GM19468 (cell line): ENCODE measurements around the gene MBD1.
"Not testable (repeated sequence)": the region's sequence is repeated elsewhere in the genome, so short reads cannot be mapped to it uniquely, and the experiment has no call there.

Experiments used
- ATAC-seq: cut with Tn5 transposase; IDR thresholded peaks from one replicate; pipeline ENCODE4 v1.9.1; 2021; ENCODE audit warnings: mild to moderate bottlenecking, moderate library complexity, moderate number of reproducible peaks; ENCODE audit not compliant: unreplicated experiment; ENCODE audit errors: extremely low read depth

The MBD1 gene

DNA sequence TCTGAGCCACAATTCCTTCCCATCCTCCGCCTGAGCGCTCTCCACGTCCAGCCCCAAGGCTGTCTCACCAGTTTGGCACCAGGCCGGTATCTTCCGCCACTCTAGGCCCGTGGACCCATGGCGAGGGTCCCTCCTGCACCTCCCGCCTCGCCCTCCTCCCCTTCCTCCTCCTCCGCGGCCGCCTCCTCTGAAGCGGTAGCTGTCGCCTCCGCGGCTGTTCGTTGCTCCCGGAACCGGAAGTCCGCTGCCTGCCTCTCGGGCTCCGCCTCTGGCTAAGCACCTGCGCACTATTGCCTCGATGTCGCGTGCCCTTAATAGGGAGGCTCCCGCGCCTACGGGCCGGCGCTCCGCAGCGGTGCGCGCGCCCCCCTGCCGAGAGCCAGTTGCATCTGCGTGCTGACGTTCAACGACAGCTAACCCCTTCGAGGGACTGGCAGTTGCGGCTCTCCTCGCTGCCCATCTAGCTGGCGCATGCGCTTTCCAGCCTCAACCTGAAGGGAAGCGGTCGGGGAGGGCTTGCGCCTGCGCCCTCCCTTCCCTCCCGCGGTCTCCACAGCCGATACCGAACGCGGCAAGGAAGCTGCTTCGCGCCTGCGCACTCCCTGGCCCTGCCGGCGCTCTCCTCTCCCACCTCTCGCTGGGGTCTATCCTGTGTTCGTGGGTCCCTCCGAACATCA is at the start of gene MBD1:
TSS of gene MBD1 (minus strand) at position 229 of the 677 bp plus-strand sequence. CDS start 1,531 bp downstream, outside the sequence.
- peak; percentile 90 for ATAC-seq

DNA sequence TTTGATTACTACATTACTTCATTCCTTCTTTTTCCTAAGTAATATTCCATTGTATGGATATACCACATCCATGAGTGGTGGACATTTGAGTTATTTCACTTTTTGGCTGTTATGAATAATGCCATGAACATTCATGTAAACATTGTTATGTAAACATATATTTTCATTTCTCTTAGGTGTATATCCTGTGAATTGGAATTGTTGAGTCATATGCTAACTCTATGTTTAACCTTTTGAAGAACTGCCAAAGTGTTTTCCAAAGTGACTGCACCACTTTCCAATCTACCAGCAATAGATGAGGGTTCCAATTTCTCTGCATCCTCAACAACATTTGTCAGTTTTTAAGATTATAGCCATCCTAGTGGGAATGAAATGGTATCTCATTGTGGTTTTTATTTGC is 48.9 kb upstream of the MBD1 start:
- no peak for ATAC-seq

DNA sequence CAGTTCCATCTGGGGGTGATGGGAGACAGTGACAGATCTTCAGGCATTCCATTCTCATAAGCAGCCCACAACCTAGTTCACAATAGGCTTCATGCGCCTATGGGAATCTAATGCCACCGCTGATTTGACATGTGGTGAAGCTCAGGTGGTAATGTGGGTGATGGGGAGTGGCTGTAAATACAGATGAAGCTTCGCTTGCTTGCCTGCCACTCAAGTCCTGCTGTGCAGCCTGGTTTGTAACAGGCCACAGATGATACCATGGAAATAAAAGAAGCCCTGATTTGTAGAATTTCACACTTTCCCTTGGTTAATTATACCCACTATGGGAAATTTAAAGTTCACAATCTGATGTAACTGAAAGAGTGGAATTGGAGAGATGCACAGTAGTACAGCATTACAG is 46.7 kb upstream of the MBD1 start:
- ATAC-seq = no peak

- peak; percentile 54 for ATAC-seq
Observed at GRCh38 chr18:50320719-50321118, 39.4 kb upstream of the MBD1 start.

DNA sequence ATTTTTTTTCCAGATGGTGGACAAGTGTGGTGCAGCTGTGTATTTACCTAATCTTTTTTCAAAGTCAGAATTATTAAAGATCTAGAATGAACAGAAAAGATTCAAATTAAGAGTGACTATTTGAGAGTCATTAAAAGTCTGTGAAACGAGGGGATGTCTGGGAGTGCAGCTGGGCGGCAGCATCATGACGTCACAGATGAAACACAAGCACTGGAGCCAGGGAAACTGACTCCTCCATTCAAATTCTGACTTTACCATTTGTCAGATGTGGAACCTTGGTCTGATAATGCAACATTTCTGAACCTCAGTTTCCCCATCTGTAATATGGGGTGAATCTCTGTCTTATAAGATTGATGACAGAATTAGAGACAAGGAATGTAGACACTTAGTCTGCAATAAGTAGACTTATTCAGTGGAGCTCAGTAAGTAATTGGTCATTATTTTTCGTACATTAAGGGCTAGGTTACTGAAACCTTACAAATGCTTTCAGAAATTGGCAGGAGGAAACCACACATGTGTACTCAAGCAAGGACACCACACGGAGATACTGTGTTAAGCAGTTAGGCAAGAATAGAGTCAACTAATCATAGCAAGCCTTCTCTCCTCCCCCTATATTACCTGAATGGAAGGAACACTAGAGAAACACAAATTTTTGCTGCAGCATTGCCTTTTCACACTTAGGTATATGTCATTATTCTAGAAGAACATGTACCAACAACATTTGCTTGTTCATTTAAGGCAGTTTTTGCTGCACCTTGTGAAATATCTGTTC is 34.0 kb upstream of the MBD1 start:
- ATAC-seq = peak; percentile 73

DNA sequence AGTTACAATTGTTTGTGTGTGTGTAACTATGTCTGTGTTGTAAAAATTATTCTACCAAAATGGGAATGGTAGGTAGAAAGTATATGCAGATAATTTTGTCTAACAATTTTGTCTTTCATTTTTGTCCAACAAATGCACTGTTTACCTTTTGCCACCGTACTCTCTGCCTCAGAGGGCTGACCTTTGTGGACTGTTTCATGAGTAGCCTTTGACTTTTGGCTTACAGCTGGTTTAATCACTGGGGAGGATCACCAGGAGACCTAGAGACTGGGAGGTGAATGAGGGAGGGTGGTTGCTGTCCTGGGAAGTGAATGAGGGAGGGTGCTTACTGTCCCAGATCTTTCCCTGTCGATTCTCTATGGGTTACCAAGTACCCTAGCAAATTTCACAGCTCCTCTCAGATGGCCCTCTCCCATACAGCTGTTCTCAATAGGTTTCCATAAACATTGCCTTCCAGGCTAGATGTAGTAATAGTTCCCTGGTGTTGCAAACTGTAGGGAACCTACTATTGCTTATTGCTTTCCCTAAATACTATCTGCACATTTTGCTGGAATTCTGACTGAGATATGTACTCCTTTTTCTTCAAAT is 32.6 kb upstream of the MBD1 start:
- ATAC-seq = no peak

DNA sequence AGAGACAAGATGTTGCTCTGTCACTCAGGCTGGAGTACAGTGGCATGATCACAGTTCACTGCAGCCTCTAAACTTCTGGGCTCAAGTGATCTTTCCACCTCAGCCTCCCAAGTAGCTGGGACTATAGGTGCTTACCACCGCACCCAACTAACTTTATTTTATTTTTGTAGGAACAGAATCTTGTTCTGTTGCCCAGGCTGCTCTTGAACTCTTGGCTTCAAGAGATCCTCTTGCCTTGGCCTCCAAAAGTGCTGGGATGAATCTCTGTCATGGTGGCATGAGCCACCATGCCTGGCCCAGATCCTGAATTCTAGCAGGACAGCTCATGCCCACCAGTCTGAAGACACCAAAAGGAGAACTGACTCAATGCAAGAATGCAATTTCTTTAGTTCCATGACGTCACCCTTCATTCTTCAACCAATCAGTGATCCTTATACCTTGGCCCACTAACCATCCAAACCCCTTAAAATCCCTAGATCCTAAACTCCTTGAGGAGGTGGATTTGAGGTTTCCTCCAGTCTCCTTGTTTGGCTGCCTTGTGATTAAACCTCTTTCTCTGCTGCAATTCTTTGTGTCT is 31.8 kb upstream of the MBD1 start:
- ATAC-seq = no peak

GRCh38 chr18:50312296-50313030 is 31.1 kb upstream of the MBD1 start:
- peak; percentile 70 for ATAC-seq

DNA sequence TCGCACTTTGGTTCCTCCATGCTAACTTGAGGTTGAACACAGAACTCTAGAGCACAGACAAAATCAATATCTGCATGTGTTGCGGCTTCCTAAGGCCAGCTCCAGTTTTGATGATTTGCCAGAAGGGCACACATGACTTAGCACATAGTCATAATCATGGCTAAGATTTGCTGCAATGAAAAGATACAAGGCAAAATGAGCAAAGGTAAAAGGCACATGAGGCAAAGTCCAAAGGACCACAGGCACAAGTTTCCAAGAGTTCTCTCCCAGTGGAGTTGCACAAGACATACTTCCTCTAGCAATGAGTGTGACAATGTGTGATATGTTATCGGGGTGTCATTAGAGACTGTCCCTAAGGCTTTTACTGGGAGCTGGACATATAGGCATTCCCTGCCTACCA is 30.3 kb upstream of the MBD1 start:
- ATAC-seq = no peak

DNA sequence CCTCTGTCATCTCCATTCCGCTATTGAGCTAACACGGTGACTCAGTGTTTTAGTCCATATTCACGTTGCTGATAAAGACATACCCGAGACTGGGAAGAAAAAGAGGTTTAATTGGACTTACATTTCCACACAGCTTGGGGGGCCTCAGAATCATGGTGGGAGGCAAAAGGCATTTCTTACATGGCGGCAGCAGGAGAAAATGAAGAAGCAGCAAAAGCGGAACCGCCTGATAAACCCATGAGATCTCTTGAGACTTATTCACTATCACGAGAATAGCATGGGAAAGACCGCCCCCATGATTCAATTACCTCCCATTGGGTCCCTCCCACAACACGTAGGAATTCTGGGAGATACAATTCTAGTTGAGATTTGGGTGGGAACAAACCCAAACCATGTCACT is 28.8 kb upstream of the MBD1 start:
- no peak for ATAC-seq

- not testable (repeated sequence) for ATAC-seq
Observed at GRCh38 chr18:50308851-50309250, 27.5 kb upstream of the MBD1 start.

- peak; percentile 80 for ATAC-seq
Observed at GRCh38 chr18:50307738-50308470, 26.6 kb upstream of the MBD1 start.

- no peak for ATAC-seq
Observed at GRCh38 chr18:50307400-50307737, 26.0 kb upstream of the MBD1 start.

- no peak for ATAC-seq
Observed at GRCh38 chr18:50306944-50307343, 25.6 kb upstream of the MBD1 start.

- no peak for ATAC-seq
Observed at GRCh38 chr18:50301074-50301473, 19.8 kb upstream of the MBD1 start.

- no peak for ATAC-seq
Observed at GRCh38 chr18:50299626-50300388, 18.5 kb upstream of the MBD1 start.

- no peak for ATAC-seq
Observed at GRCh38 chr18:50298443-50299284, 17.3 kb upstream of the MBD1 start.
